ENCODE data around the gene H2AZ2.
A peak's percentile ranks its signal among the peaks of the same experiment; 100 is the strongest.
"Not testable (repeated sequence)": the region's sequence is repeated elsewhere in the genome, so short reads cannot be mapped to it uniquely, and the experiment has no call there.

Gene H2AZ2

GRCh38 chr7:44875241-44875640, 27.4 kb upstream of the H2AZ2 start:
- no peak overlapping the region for H3K4me2 ChIP-seq (ENCODE audit: insufficient read depth, low read length)
- no peak for DNase-seq
- no peak for TF ChIP-seq EZH2 (IDR thresholded peaks at IDR 0.05; ENCODE audit: borderline replicate concordance, low read depth, low read length, severe bottlenecking)
- TF ChIP-seq CTCF (IDR thresholded peaks at IDR 0.05; ENCODE audit: borderline replicate concordance, extremely low read depth, low read length, poor library complexity, severe bottlenecking): no peak
- H3K9me3 ChIP-seq (ENCODE audit: insufficient read depth, low read length, severe bottlenecking): peaks cover 5% of the 10 kb centered on the region
- peaks cover 20% of the 10 kb centered on the region for H3K79me2 ChIP-seq (ENCODE audit: insufficient read depth, low read length)
- H3K27me3 ChIP-seq (ENCODE audit: insufficient read depth, low read length, poor library complexity): no peaks in the 10 kb centered on the region
- peaks cover 19% of the 10 kb centered on the region; the same call in 1 of the 2 replicates for H4K20me1 ChIP-seq (ENCODE audit: insufficient read depth, low read length)
- no peak for ATAC-seq (ENCODE audit: insufficient read depth, low read depth)
- peaks cover 9% of the 10 kb centered on the region for H3K4me1 ChIP-seq (ENCODE audit: insufficient read depth, low read length)
- peaks cover 10% of the 10 kb centered on the region; the same call in 1 of the 2 replicates for H3K36me3 ChIP-seq (ENCODE audit: insufficient read depth, low read length)
- no peak overlapping the region for H2AFZ ChIP-seq (ENCODE audit: low read depth, low read length)
- H3K4me3 ChIP-seq (ENCODE audit: low read depth in 1 of 2, low read length in 2 of 2): no peak overlapping the region
- H3K27ac ChIP-seq (ENCODE audit: low read length): no peak overlapping the region
- H3K9ac ChIP-seq (ENCODE audit: low read depth, low read length): no peak overlapping the region

- no peak overlapping the region for H3K9ac ChIP-seq (ENCODE audit: low read depth, low read length)
- peaks cover 7% of the 10 kb centered on the region; the same call in 1 of the 2 replicates for H4K20me1 ChIP-seq (ENCODE audit: insufficient read depth, low read length)
- H3K4me2 ChIP-seq (ENCODE audit: insufficient read depth, low read length): no peak overlapping the region
- H3K4me3 ChIP-seq (ENCODE audit: low read depth in 1 of 2, low read length in 2 of 2): no peak overlapping the region
- ATAC-seq (ENCODE audit: insufficient read depth, low read depth) (no peak), DNase-seq (no peak)
- H3K27me3 ChIP-seq (ENCODE audit: insufficient read depth, low read length, poor library complexity): no peaks in the 10 kb centered on the region
- H3K36me3 ChIP-seq (ENCODE audit: insufficient read depth, low read length): no peaks in the 10 kb centered on the region
- no peaks in the 10 kb centered on the region for H3K4me1 ChIP-seq (ENCODE audit: insufficient read depth, low read length)
- H2AFZ ChIP-seq (ENCODE audit: low read depth, low read length): no peak overlapping the region
- TF ChIP-seq CTCF (IDR thresholded peaks at IDR 0.05; ENCODE audit: borderline replicate concordance, extremely low read depth, low read length, poor library complexity, severe bottlenecking) (no peak), EZH2 (IDR thresholded peaks at IDR 0.05; ENCODE audit: borderline replicate concordance, low read depth, low read length, severe bottlenecking) (no peak)
- H3K9me3 ChIP-seq (ENCODE audit: insufficient read depth, low read length, severe bottlenecking): peaks cover 5% of the 10 kb centered on the region
- no peak overlapping the region for H3K27ac ChIP-seq (ENCODE audit: low read length)
- H3K79me2 ChIP-seq (ENCODE audit: insufficient read depth, low read length): peaks cover 2% of the 10 kb centered on the region; the same call in 1 of the 2 replicates
Measured at GRCh38 chr7:44872787-44873186, 24.9 kb upstream of the H2AZ2 start.

GRCh38 chr7:44871918-44872317, 24.0 kb upstream of the H2AZ2 start:
- H3K4me1 ChIP-seq (ENCODE audit: insufficient read depth, low read length); H3K27ac ChIP-seq (ENCODE audit: low read length); H3K27me3 ChIP-seq (ENCODE audit: insufficient read depth, low read length, poor library complexity); H4K20me1 ChIP-seq (ENCODE audit: insufficient read depth, low read length); ATAC-seq (ENCODE audit: insufficient read depth, low read depth); H3K79me2 ChIP-seq (ENCODE audit: insufficient read depth, low read length); H3K36me3 ChIP-seq (ENCODE audit: insufficient read depth, low read length); H3K9ac ChIP-seq (ENCODE audit: low read depth, low read length); H3K9me3 ChIP-seq (ENCODE audit: insufficient read depth, low read length, severe bottlenecking); H2AFZ ChIP-seq (ENCODE audit: low read depth, low read length); H3K4me3 ChIP-seq (ENCODE audit: low read depth in 1 of 2, low read length in 2 of 2); DNase-seq; H3K4me2 ChIP-seq (ENCODE audit: insufficient read depth, low read length): not testable (repeated sequence)

- H3K36me3 ChIP-seq (ENCODE audit: insufficient read depth, low read length); H3K79me2 ChIP-seq (ENCODE audit: insufficient read depth, low read length); H3K9me3 ChIP-seq (ENCODE audit: insufficient read depth, low read length, severe bottlenecking); H3K27ac ChIP-seq (ENCODE audit: low read length); H3K4me2 ChIP-seq (ENCODE audit: insufficient read depth, low read length); H3K4me3 ChIP-seq (ENCODE audit: low read depth in 1 of 2, low read length in 2 of 2); H3K27me3 ChIP-seq (ENCODE audit: insufficient read depth, low read length, poor library complexity); H4K20me1 ChIP-seq (ENCODE audit: insufficient read depth, low read length); ATAC-seq (ENCODE audit: insufficient read depth, low read depth); H2AFZ ChIP-seq (ENCODE audit: low read depth, low read length); H3K4me1 ChIP-seq (ENCODE audit: insufficient read depth, low read length); H3K9ac ChIP-seq (ENCODE audit: low read depth, low read length): not testable (repeated sequence)
- peak; percentile 28 for DNase-seq
Measured at GRCh38 chr7:44870780-44871179, 22.9 kb upstream of the H2AZ2 start.

- H3K36me3 ChIP-seq (ENCODE audit: insufficient read depth, low read length); H3K4me3 ChIP-seq (ENCODE audit: low read depth in 1 of 2, low read length in 2 of 2); H3K4me2 ChIP-seq (ENCODE audit: insufficient read depth, low read length); DNase-seq; H3K4me1 ChIP-seq (ENCODE audit: insufficient read depth, low read length); H3K27ac ChIP-seq (ENCODE audit: low read length); ATAC-seq (ENCODE audit: insufficient read depth, low read depth); H4K20me1 ChIP-seq (ENCODE audit: insufficient read depth, low read length); H3K9me3 ChIP-seq (ENCODE audit: insufficient read depth, low read length, severe bottlenecking); H3K79me2 ChIP-seq (ENCODE audit: insufficient read depth, low read length); H2AFZ ChIP-seq (ENCODE audit: low read depth, low read length); H3K27me3 ChIP-seq (ENCODE audit: insufficient read depth, low read length, poor library complexity); H3K9ac ChIP-seq (ENCODE audit: low read depth, low read length): not testable (repeated sequence)
Measured at GRCh38 chr7:44870336-44870735, 22.4 kb upstream of the H2AZ2 start.

All from DND-41 (cell line).